Activated CD8-positive, alpha-beta memory T cell treated with anti-CD3 and anti-CD28 coated beads, Interleukin-2, amount 50 U/mL, for 48 hours (primary cell): Measurements from ENCODE around the gene SNRNP25.

Experiments
- DNase-seq: peaks from one replicate; pipeline ENCODE4 v3.0.0-alpha.2; 2020

The SNRNP25 gene

DNA sequence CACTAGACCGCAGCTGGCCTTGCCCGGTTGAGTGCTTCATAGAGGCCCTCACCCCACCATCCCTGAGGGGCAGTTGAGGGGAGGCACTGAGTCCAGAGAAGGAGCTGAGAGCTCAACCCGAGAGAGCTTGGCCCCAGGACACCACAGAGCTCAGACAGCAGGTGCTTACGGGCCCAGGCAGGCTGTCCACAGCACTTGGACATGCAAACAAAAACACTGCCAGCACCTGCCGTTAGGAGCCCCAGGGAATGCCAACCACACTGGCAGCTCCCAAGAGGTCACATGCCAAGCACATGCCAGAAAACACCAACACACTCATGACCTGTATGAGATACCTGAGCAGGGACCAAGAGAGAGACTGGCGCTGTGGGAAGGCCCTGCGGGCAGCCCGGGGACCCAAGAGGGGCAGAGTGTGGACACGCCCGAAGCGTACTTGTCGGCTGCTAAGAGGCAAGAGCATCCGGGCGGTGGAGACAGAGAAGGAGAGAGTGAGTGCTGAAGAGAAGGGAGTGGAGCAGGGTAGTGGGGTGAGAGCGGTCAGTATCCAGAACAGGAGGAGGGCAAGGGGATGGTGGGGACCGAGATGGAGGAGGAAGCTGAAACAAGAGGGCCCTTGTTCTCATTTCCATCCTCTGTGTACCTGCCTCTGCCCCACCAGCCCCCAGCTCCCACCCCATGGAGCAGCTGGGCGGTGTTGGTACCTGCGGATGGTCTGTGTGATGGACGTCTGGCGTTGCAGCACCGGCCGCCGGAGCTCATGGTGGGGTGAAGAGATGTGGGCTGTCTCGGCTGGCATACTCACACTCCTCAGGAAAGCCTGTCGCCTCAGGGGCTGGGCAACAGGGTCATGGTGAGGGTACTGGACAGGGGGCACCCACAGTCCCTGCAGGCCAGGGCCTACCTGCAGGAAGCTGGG lies 10.6 kb downstream of the SNRNP25 start:
- no peak for DNase-seq

- DNase-seq, result no peak
These were observed 11.3 kb downstream of the SNRNP25 start for GRCh38 chr16:64914-65255.

GRCh38 chr16:65745-66144 lies 12.1 kb downstream of the SNRNP25 start:
- peak; percentile 95 for DNase-seq

DNA sequence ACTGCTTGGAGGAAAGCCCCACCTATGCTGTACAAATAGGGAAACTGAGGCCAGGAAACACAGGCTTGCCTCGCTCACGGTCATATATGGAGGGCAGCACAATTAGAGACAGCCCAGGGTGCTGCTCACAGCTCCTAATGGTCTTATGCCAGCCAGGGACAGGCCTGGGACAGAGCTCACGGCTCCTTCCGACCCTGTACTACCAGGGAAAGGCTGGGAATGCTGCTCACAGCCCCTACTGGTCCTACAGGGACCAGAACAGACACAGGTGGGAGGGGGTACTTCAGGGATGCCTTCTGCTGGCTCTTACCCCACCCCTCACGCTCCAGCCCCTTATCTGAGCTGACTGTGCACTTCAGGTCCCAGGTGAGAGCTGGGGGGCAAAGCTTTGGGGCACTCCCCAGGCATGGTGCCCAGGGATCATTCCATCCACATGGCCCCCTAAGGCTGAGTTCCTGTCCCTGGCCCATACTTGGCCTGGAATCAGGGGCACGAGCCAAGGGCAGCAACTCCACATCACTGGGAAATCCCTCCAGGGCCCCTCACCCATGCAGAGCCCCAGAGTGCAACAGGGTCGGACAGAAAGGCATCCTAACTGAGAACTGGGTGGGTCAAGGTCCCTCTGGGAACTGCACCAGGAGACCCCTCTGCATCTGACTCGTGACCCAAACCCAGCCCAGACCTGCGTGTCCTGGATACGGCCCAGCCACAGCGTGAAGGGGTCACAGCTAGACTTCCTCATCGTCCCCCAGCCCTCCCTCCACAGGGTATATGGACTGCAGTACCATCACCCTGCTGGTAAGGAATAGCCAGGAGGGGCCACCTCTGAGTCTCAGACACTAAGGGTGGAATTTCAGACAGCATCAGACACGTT lies 12.9 kb downstream of the SNRNP25 start:
- DNase-seq, result no peak

DNA sequence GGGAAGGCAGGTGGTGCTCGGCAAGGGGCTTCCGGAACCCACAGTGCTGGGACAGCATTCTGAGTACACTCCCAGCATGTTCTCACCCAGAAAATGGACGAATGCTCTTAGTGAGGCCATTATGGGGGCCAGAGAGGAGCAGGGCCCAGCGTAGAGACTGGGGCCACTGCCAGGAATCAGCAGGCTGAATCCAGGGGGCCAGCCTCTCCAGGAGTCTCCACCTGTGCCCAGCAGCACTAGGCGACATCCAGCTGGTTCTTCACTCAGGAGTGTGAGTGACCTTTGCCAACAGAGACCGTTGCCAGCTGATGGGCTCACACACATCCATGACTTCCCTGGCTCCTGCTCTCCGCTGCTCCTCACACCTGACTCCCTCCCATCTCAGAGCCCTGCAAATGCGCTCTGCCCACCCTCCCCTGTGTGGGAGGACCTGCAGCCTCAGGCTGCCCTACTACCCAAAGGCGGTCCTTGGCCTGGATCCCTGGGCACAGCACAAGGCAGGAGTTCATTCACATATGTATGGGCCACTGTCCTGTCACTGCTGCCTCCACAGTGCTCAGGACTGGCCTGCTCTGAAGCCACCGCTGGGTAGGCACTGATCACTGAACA lies 13.7 kb downstream of the SNRNP25 start:
- DNase-seq, result no peak

- no peak for DNase-seq
These were observed 14.5 kb downstream of the SNRNP25 start for GRCh38 chr16:67884-68789.

DNA sequence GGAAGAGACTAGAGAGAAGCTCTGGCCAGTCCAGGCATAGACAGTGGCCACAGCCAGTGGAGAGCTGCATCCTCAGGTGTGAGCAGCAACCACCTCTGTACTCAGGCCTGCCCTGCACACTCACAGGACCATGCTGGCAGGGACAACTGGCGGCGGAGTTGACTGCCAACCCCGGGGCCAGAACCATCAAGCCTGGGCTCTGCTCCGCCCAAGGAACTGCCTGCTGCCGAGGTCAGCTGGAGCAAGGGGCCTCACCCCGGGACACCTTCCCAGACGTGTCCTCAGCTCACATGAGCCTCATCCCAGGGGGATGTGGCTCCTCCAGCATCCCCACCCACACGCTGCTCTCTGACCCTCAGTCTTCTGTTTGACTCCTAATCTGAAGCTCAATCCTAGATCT lies 15.6 kb downstream of the SNRNP25 start:
- DNase-seq, result no peak

DNA sequence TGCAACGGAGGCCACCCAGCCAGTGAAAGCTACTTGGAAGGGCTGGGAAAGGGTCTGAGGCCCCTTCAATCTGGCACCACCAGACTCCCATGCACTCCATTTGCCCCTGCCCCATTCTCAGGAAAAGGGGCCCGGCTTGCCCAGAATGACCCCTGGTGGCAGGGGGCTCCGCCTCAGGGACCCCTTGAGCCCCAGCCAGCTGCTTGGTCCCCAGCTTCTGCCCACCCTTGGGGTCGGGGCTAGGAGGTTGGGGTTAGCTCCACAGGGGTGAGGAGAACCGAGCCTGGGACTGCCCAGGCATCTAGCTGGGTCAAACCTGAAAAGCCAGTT lies 17.5 kb downstream of the SNRNP25 start:
- DNase-seq, result no peak

DNA sequence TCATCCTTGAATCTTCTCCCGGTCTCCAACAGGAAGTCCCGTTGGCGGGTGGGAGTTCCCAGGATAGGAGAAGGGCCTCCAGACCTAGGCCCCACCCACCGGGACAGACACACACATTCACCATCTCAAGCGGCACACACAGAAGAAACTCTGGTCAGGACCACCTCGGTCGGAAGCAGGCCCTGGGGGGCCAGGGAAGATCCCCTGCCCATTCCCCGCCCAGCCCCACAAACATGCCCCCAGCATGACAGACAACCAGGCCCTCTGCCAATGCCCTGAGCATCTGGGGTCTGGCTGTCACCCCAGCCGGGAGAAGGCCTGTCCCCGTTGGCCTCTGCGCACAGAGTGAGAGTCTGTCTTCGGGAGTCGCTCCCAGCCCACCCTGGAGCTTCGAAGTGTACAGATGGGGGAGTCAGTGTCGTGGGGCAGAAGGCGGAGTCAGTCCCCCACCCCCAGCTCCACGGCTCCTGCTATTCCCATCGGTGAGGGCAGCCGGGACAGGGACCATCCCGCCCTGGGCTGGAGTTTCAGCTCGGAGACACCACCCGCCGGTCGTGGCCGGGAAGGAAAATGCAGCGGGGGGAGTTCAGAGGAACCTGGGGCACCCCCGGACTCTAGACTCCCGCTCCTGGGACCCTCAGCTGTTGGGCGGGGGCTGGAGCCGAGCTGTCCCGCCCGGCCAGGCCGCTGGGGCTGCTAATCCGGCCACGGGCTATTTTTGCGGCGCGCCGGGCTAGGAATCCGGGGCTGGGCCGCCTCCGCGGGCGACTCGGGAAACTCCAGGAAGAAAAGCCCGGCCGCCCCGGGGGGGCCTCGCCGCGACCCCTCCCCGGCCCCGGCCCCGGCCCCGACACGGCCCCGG lies 18.1 kb downstream of the SNRNP25 start:
- no peak for DNase-seq

DNA sequence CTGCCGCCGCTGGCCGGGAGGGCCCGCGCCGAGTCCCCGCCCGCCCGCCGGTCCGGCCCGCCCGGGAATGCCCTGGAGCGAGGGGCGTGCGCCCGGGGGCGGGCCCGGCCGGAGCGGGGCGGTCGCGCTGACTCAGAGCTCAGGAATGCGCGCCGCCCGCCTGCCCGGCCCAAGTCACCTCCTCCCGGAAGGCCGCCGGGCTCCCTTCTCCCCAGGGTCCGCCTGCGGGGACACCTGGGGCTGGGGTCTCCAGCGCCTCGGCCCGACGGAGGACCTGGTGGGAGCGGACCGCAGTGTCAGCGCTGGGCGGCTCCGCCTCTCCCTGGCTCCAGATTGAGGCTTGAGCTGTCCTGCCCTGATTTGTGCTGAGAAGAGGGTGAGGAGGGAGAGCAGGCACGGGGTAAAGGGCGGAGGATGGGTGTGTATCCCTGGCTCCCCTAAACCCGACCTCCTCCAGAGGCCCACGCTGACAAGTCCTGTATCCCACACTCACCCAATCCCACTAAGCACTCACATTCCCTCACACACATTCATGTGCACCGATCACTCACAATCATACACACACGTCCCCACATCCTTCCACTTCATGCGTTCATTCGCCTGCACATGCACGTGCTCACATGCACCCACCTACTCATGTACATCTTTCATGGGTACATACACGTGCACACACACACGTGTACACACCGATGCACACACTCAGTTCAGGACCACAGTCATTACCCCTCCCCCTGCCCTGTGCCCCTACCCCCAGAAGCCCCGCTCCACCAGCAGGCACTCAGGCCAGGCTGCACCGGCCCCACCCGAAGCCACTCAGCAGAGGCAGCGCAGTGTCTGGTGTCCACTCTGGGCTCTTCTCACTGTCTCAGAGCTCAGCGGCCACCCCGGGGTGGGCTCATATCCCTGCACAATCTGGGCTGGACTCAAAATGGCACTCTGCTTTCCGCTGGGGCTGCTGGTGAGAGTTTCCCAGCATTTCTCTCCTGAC lies 19.2 kb downstream of the SNRNP25 start, which contains the start of gene RHBDF1:
Gene RHBDF1 (minus strand): TSS at position 71 of the 988 bp plus-strand sequence. CDS start 7,616 bp downstream, outside the sequence.
- no peak for DNase-seq

GRCh38 chr16:74051-74746 lies 20.6 kb downstream of the SNRNP25 start:
- DNase-seq, result no peak

- DNase-seq, result no peak
These were observed 21.2 kb downstream of the SNRNP25 start for GRCh38 chr16:74747-75334.

GRCh38 chr16:75580-76501 lies 22.2 kb downstream of the SNRNP25 start:
- DNase-seq, result no peak

DNA sequence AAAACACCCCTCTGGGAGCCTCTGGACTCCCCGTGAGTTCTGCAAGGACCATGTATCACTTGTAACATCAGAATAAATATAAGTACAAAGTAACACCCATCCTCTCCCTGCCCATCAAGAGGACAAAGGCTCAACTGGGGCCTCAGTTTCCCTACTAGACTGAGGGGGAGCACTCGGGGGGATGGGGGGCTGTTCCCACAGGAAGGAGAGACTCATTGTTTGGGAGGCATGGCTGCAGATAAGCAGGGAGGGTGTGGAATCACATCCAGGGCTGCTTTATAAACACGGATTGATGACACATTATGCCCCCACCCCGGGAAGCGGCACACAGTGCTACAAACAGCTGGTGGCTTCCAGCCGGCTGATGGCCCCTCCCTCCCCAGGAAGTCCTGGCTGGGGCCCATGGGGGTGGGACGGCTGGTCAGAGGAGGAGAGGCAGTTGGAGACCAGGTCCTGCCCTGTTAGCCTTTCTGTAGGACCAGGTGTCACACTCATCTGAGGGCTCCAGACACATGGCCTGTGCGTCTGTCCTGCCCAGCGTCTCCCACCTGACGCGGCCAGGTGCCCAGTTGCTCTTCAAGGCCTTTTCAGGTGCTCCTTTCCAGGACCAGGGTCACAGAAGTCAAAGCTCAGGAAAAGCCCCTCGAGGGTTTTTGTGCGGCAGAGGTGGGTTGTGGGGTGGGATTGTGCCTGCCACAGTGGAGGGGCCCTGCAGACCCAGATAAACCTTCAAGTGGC lies 23.1 kb downstream of the SNRNP25 start:
- DNase-seq, result no peak

- DNase-seq, result peak; percentile 77
These were observed 23.7 kb downstream of the SNRNP25 start for GRCh38 chr16:77273-77806.

GRCh38 chr16:77807-78443 lies 24.3 kb downstream of the SNRNP25 start, which contains the start of gene MPG:
Gene MPG, plus strand, starts transcription at chr16:78225. Its CDS starts 85 bp downstream, at chr16:78310.
- DNase-seq, result peak; percentile 92
